Spleen (tissue), 7 donors: ENCODE data around the gene CLDN24.

Experiments
- CTCF ChIP-seq, 11 experiments: fragments of 200-600 bp in 7 of 11; fragments of 450-650 bp in 4 of 11; sonication (generic) in 4 of 11; IDR thresholded peaks in 8 of 11; conservative IDR thresholded peaks in 3 of 11; 1 replicate in 7 of 11; 2 replicates in 4 of 11; pipeline versions ENCODE4 v1.4.0 to v1.8.0; 2016 to 2021; ENCODE audit warnings: antibody characterized with exemption in 11 of 11, inconsistent platforms in 4 of 11, mild to moderate bottlenecking in 1 of 11
- POLR2A ChIP-seq, 3 donors: fragments of 450-650 bp; IDR thresholded peaks; one replicate each; pipeline ENCODE4 v1.5.1; 2017; ENCODE audit warnings: antibody characterized with exemption in 3 of 3, mild to moderate bottlenecking in 1 of 3
- donor health status: DM: no; HTN: no; CAD: no; lungs with moderate emphysema.
- donor health status: DM: no; HTN: no; CAD: no.
- donor health status: DM: no; HTN: no; CAD: no.

DNA sequence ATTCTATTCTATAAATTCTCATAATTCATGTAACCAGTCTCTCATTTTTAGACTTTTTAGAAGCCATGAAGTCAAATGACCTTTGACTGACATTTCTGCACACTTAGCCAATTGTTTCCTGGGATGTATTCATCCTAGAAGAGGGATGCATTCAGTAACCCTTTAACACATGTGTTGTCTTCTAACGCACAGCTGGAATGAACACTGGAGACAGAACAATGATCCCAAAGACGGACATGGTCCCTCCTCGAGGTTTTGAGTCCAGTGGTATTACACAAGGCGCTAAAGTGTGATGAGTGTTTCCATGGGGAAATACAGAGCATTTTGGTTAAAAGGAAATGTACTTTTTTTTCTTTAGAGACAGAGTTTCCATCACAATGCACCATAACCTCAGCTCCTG lies 39.8 kb upstream of the CLDN24 start:
- TF ChIP-seq CTCF (IDR thresholded peaks at IDR 0.05 in 8 of 11, conservative IDR thresholded peaks at IDR 0.05 in 3 of 11) (no peak), POLR2A (IDR thresholded peaks at IDR 0.05) (no peak)
